GM18508 (cell line): ENCODE measurements around the gene CLECL1.
"Not testable (repeated sequence)": the region's sequence is repeated elsewhere in the genome, so short reads cannot be mapped to it uniquely, and the experiment has no call there.

Experiments
- ATAC-seq: cut with Tn5 transposase; IDR thresholded peaks from one replicate; pipeline ENCODE4 v1.9.1; 2021; ENCODE audit warnings: moderate number of reproducible peaks; ENCODE audit not compliant: insufficient read depth, unreplicated experiment

The CLECL1 gene

GRCh38 chr12:9752145-9752933, 19.4 kb upstream of the CLECL1 start:
- no peak for ATAC-seq

- ATAC-seq: no peak
These were observed 18.6 kb upstream of the CLECL1 start for GRCh38 chr12:9751204-9752144.

GRCh38 chr12:9750276-9751203, 17.6 kb upstream of the CLECL1 start:
- no peak for ATAC-seq

- no peak for ATAC-seq
These were observed 16.7 kb upstream of the CLECL1 start for GRCh38 chr12:9749640-9750039.

- ATAC-seq: no peak
These were observed 12.3 kb upstream of the CLECL1 start for GRCh38 chr12:9745199-9745598.

GRCh38 chr12:9742661-9743060, 9.8 kb upstream of the CLECL1 start:
- no peak for ATAC-seq

- peak; percentile 47 for ATAC-seq
These were observed 8.8 kb upstream of the CLECL1 start for GRCh38 chr12:9741726-9742125.

- ATAC-seq: no peak
These were observed 7.3 kb upstream of the CLECL1 start for GRCh38 chr12:9740106-9740750.

- ATAC-seq: not testable (repeated sequence)
These were observed 6.7 kb upstream of the CLECL1 start for GRCh38 chr12:9739404-9740105.

GRCh38 chr12:9738905-9739304, 6.0 kb upstream of the CLECL1 start:
- not testable (repeated sequence) for ATAC-seq

- no peak for ATAC-seq
These were observed 4.2 kb upstream of the CLECL1 start for GRCh38 chr12:9736936-9737705.

GRCh38 chr12:9735601-9736000, 2.7 kb upstream of the CLECL1 start:
- ATAC-seq: no peak

GRCh38 chr12:9731797-9732196, 1.1 kb downstream of the CLECL1 start:
- no peak for ATAC-seq

- ATAC-seq: no peak
These were observed 1.5 kb downstream of the CLECL1 start for GRCh38 chr12:9731393-9731792.

- no peak for ATAC-seq
These were observed 2.3 kb downstream of the CLECL1 start for GRCh38 chr12:9730591-9730990.

GRCh38 chr12:9730011-9730410, 2.9 kb downstream of the CLECL1 start:
- no peak for ATAC-seq

- ATAC-seq: no peak
These were observed 3.8 kb downstream of the CLECL1 start for GRCh38 chr12:9729082-9729481.

GRCh38 chr12:9727813-9728212, 5.1 kb downstream of the CLECL1 start:
- ATAC-seq: no peak
